Endothelial cell of hepatic sinusoid (primary cell): ENCODE measurements around the gene MRGPRG.
"Not testable (repeated sequence)": the region's sequence is repeated elsewhere in the genome, so short reads cannot be mapped to it uniquely, and the experiment has no call there.

Experiments
- in situ Hi-C: cut with HindIII; loops from 2 replicates; pipeline ENCODE4 v1.10.0; 2017; ENCODE audit warnings: low sequenced_read_pairs

MRGPRG gene

GRCh38 chr11:3180869-3181268 is 37.7 kb downstream of the MRGPRG start:
- in situ Hi-C loops, result no loop called here

GRCh38 chr11:3178349-3178748 is 40.3 kb downstream of the MRGPRG start:
- in situ Hi-C loops, result loop anchor here (10.0 kb wide), 1 partner anchor 64 kb away; no protein-coding TSS in a partner anchor

GRCh38 chr11:3177931-3178330 is 40.7 kb downstream of the MRGPRG start:
- in situ Hi-C loops, result loop anchor here (10.0 kb wide), 1 partner anchor 63 kb away; no protein-coding TSS in a partner anchor

DNA sequence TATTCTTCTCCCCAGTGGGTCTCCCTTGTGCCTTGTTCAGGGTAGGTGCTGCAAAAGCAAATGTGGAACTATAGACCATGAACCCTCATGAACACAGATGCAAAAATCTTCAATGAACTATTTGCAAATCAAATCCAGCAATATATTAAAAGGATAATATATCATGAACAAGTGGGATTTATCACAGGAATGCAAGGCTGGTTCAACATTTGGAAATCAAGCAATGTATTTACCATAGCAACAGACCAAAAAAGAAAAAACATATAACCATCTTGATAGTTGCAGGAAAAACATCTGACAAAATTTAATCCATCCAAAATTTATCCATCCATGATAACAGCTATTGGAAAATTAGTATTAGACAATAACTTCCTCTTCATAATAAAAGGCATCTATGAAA is 42.1 kb downstream of the MRGPRG start:
- in situ Hi-C loops, result loop anchor here (10.0 kb wide), 1 partner anchor 62 kb away; no protein-coding TSS in a partner anchor

DNA sequence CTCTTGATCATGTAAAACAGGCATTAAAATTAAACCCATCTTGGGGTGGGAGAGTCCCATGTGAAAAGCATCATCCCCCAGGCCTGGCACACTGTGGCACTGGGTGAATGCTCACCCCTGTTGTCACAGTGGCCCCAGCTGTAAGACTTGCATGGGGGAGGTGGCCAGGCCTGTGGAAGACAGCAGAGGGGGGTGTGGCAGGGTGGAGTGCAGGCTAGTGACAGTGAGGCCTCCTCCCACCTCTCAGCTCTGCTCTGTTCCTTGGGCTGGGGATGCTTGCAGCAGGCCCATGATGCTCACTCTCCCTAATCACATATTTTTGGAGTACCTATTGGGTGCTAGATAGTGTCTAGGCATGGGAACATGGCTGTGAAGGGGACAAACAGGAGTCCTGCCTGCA is 43.4 kb downstream of the MRGPRG start:
- in situ Hi-C loops, result loop anchor here (10.0 kb wide), 1 partner anchor 60 kb away; no protein-coding TSS in a partner anchor

- in situ Hi-C loops, result loop anchor here (10.0 kb wide), 1 partner anchor 60 kb away; no protein-coding TSS in a partner anchor
Measured at GRCh38 chr11:3174387-3174786, 44.2 kb downstream of the MRGPRG start.

- in situ Hi-C loops, result loop anchor here (10.0 kb wide), 1 partner anchor 59 kb away; no protein-coding TSS in a partner anchor
Measured at GRCh38 chr11:3173795-3174194, 44.8 kb downstream of the MRGPRG start.

GRCh38 chr11:3171931-3172560 is 46.6 kb downstream of the MRGPRG start:
- in situ Hi-C loops, result loop anchor here (10.0 kb wide), 1 partner anchor 57 kb away; no protein-coding TSS in a partner anchor

GRCh38 chr11:3170756-3171650 is 47.6 kb downstream of the MRGPRG start:
- in situ Hi-C loops, result loop anchor here (10.0 kb wide), 1 partner anchor 56 kb away; no protein-coding TSS in a partner anchor

- in situ Hi-C loops, result loop anchor here (10.0 kb wide), 1 partner anchor 55 kb away; no protein-coding TSS in a partner anchor
Measured at GRCh38 chr11:3170044-3170755, 48.4 kb downstream of the MRGPRG start.

- in situ Hi-C loops, result loop anchor here (10.0 kb wide), 1 partner anchor 55 kb away; no protein-coding TSS in a partner anchor
Measured at GRCh38 chr11:3169255-3170043, 49.2 kb downstream of the MRGPRG start.

DNA sequence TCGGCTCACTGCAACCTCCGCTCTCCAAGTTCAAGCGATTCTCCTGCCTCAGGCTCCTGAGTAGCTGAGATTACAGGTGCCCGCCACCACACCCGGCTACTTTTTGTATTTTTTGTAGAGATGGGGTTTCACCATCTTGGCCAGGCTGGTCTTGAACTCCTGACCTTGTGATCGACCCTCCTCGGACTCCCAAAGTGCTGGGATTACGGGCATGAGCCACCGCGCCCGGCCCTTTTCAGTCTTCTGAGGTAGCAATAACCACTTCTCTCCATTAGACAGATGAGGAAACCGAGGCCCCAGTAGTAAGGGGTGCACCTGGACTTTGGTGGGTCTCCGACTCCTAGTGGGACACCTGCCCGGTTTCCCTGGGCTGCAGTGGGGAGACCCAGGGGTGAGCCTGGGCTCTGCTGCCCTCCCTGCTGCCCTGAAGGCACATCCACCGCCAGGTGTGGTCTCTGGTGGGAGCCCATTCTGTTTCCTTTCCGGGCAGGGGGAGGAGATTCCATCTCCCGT is 49.8 kb downstream of the MRGPRG start:
- in situ Hi-C loops, result not testable (repeated sequence)
